Upper lobe of left lung (tissue), 4 donors: ENCODE measurements around the gene CBFA2T3.

Source experiments
- POLR2AphosphoS5 ChIP-seq, 2 donors: sonication (generic); formaldehyde crosslinking; IDR thresholded peaks; one replicate each; pipeline ENCODE4 v1.5.1; 2017; ENCODE audit warnings: antibody characterized with exemption in 2 of 2
- TF ChIP-seq, protein P1 (sequence below), 6 experiments: fragments of 450-650 bp in 4 of 6; fragments of 200-600 bp in 2 of 6; sonication (generic) in 2 of 6; IDR thresholded peaks; one replicate each; pipeline ENCODE4 v1.5.1; 2016 to 2019; ENCODE audit warnings: antibody characterized with exemption in 6 of 6

DNA sequence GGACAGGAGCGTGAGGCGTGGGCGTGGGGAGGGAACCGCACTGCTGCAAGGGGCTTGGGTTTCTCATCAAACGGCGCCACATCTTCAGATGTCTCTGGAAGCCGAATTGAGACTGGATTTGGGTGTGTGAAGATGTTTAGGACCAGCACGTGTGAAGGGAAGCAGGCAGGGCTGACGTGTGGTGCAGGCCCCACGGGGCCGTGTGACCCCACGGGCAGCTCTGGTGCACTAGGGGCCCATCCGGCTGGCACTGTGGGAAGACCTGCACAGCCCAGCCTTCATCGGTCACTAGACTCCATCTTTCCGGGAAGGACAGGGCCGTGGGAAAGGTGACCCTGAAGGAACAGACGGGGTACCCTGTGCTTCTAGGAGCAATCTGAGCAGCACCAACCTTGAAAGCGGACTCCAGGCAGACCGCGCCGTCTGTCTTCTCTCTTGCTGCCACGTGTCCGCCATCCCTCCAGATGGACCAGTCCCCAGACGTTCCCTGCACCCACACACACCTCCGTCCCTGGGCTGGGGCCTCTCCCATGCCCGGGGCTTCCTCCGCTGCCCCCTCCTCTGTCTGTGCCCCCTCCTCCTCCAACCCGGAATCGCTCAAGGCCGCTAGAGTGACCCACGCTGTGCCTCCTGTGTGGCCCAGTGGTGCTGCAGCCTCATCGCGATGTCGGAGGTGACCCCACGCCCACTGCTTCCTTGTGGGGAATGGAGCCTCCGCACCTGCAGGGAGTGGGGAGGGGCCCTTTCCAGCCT is 23.4 kb upstream of the CBFA2T3 start:
- TF ChIP-seq, protein P1, sequence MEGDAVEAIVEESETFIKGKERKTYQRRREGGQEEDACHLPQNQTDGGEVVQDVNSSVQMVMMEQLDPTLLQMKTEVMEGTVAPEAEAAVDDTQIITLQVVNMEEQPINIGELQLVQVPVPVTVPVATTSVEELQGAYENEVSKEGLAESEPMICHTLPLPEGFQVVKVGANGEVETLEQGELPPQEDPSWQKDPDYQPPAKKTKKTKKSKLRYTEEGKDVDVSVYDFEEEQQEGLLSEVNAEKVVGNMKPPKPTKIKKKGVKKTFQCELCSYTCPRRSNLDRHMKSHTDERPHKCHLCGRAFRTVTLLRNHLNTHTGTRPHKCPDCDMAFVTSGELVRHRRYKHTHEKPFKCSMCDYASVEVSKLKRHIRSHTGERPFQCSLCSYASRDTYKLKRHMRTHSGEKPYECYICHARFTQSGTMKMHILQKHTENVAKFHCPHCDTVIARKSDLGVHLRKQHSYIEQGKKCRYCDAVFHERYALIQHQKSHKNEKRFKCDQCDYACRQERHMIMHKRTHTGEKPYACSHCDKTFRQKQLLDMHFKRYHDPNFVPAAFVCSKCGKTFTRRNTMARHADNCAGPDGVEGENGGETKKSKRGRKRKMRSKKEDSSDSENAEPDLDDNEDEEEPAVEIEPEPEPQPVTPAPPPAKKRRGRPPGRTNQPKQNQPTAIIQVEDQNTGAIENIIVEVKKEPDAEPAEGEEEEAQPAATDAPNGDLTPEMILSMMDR (IDR thresholded peaks at IDR 0.05): no peak
- no peak for TF ChIP-seq POLR2AphosphoS5 (IDR thresholded peaks at IDR 0.05)
